Testis (tissue), 2 donors: ENCODE measurements around the gene RAB42.
"Not testable (repeated sequence)": the region's sequence is repeated elsewhere in the genome, so short reads cannot be mapped to it uniquely, and the experiment has no call there.

Experiments used
- CTCF ChIP-seq, 3 experiments: fragments of 450-650 bp in 2 of 3; fragments of 200-600 bp in 1 of 3; sonication (generic) in 1 of 3; IDR thresholded peaks; one replicate each; pipeline ENCODE4 v1.5.1; 2016 to 2019; ENCODE audit warnings: antibody characterized with exemption in 3 of 3, mild to moderate bottlenecking in 2 of 3, moderate library complexity in 1 of 3
- POLR2A ChIP-seq: fragments of 450-650 bp; IDR thresholded peaks from one replicate; pipeline ENCODE4 v1.6.1; 2017; ENCODE audit warnings: antibody characterized with exemption, mild to moderate bottlenecking, moderate library complexity

DNA sequence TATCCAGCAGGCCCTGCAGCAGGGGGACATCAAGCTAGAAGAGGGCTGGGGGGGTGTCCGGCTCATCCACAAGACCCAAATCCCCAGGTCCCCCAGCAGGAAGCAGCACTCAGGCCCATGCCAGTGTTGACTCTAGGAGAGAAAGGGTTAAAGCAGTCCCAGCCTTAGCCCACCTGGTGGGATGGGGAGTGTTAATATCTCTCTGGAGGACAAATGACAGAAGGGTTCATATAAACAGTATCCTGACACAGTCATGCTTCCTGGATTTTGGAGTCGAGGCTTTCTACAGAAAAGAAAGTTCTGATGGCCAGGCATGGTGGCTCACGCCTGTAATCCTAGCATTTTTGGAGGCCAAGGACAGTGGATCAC, 1.9 kb downstream of the RAB42 start:
- not testable (repeated sequence) for TF ChIP-seq CTCF (IDR thresholded peaks at IDR 0.05); POLR2A
